Loucy (cell line): ENCODE data around the gene RPTOR.

Source experiments
- EZH2phosphoT487 ChIP-seq: fragments of 200-600 bp; IDR thresholded peaks from 2 replicates; pipeline ENCODE4 v1.6.1; 2018; ENCODE audit warnings: antibody characterized with exemption, mild to moderate bottlenecking, moderate library complexity, borderline replicate concordance
- TF ChIP-seq, protein P1 (sequence below): fragments of 200-600 bp; sonication (generic); conservative IDR thresholded peaks from 2 replicates; pipeline ENCODE4 v1.5.1; 2014; ENCODE audit warnings: mild to moderate bottlenecking, antibody characterized with exemption, low read length

DNA sequence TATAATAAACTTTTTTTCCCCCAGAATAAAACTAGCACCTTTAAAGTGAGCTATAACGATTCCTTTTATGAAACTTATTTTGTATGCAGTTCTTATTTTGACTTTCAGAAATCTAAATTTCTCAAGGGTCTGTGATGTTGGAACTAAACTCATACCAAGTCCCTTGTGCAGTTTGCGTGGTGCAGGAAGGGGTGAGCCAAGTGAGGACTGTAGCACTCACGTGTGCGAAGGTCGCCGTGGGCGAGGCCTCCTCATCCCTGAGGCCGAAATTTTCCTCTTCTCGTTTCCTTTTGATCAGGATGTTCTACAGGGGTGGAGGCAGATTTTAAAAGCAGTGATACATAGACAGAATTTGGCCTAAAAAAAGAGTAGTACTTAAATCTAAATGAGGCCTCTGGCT is 73.7 kb downstream of the RPTOR start:
- TF ChIP-seq, protein P1, sequence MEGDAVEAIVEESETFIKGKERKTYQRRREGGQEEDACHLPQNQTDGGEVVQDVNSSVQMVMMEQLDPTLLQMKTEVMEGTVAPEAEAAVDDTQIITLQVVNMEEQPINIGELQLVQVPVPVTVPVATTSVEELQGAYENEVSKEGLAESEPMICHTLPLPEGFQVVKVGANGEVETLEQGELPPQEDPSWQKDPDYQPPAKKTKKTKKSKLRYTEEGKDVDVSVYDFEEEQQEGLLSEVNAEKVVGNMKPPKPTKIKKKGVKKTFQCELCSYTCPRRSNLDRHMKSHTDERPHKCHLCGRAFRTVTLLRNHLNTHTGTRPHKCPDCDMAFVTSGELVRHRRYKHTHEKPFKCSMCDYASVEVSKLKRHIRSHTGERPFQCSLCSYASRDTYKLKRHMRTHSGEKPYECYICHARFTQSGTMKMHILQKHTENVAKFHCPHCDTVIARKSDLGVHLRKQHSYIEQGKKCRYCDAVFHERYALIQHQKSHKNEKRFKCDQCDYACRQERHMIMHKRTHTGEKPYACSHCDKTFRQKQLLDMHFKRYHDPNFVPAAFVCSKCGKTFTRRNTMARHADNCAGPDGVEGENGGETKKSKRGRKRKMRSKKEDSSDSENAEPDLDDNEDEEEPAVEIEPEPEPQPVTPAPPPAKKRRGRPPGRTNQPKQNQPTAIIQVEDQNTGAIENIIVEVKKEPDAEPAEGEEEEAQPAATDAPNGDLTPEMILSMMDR: no peak
- no peak for TF ChIP-seq EZH2phosphoT487
